H1 (cell line): ENCODE data around the gene LINC01488. TPM values are rescaled to one million over a fixed set of nuclear protein-coding genes. Genes with fewer than 3 reads are reported as not detected.

Experiments used
- CTCF ChIA-PET: fragments of 300-600 bp; sonication (Branson Sonifier 250); formaldehyde crosslinking; loops from one replicate; lab custom pipeline; 2021; ENCODE audit not compliant: partially characterized antibody; lab: Charles Lee
- POLR2A ChIA-PET: fragments of 300-600 bp; sonication (Branson Sonifier 250); formaldehyde crosslinking; loops from one replicate; lab custom pipeline; 2021; ENCODE audit warnings: inconsistent platforms; ENCODE audit not compliant: partially characterized antibody; lab: Charles Lee
- DNase-seq, 2 experiments: peaks; one replicate each; pipeline versions ENCODE4 v3.0.0 to v3.0.0-alpha.2; 2010 to 2022; ENCODE audit warnings: low spot score in 2 of 2, low read depth in 1 of 2, mixed read lengths in 1 of 2
- FAIRE-seq: peaks from 2 replicates; lab custom pipeline; 2011; peaks lifted over from hg19 to GRCh38; lab: Jason Lieb, UNC
- H2AFZ ChIP-seq: 2 replicates; pipeline ENCODE4 v1.8.1; 2012; ENCODE audit warnings: low read length, inconsistent platforms
- H2AK5ac ChIP-seq: 2 replicates; pipeline ENCODE4 v1.6.1; 2013; ENCODE audit warnings: low read depth, low read length
- H2BK120ac ChIP-seq: replicated peaks from 2 replicates; pipeline ENCODE3; 2013; ENCODE audit warnings: low read depth, low read length, inconsistent platforms
- H2BK12ac ChIP-seq: 2 replicates; pipeline ENCODE4 v1.6.1; 2013; ENCODE audit warnings: low read depth, low read length
- H2BK15ac ChIP-seq: 2 replicates; pipeline ENCODE4 v1.6.1; 2013; ENCODE audit warnings: low read length
- H2BK20ac ChIP-seq: 2 replicates; pipeline ENCODE4 v1.6.1; 2013; ENCODE audit warnings: low read length
- H2BK5ac ChIP-seq: 2 replicates; pipeline ENCODE4 v1.6.1; 2013; ENCODE audit warnings: low read depth, low read length
- H3K14ac ChIP-seq: 2 replicates; pipeline ENCODE4 v1.6.1; 2013; ENCODE audit warnings: inconsistent platforms; ENCODE audit not compliant: insufficient read length
- H3K18ac ChIP-seq: 2 replicates; pipeline ENCODE4 v1.6.1; 2013; ENCODE audit warnings: low read length; ENCODE audit errors: extremely low read depth
- H3K23ac ChIP-seq: 2 replicates; pipeline ENCODE4 v1.6.1; 2013; ENCODE audit warnings: inconsistent platforms; ENCODE audit not compliant: insufficient read length
- H3K23me2 ChIP-seq: 2 replicates; pipeline ENCODE4 v1.6.1; 2013; ENCODE audit warnings: low read depth, low read length
- H3K27ac ChIP-seq: 2 replicates; pipeline ENCODE4 v1.6.1; 2011; ENCODE audit warnings: low read depth, low read length, inconsistent platforms
- H3K27me3 ChIP-seq, 4 experiments: replicated peaks in 1 of 4; 1 replicate in 1 of 4; 2 replicates in 3 of 4; pipeline versions ENCODE4 v1.6.1 to v1.8.1; 2011 to 2013; ENCODE audit warnings: low read length in 3 of 4, mild to moderate bottlenecking in 3 of 4, inconsistent platforms in 2 of 4, mixed read lengths in 2 of 4, moderate library complexity in 1 of 4; ENCODE audit not compliant: control insufficient read depth in 3 of 4, insufficient read depth in 3 of 4; ENCODE audit errors: extremely low read depth in 1 of 4
- H3K36me3 ChIP-seq, 4 experiments: 2 replicates each; pipeline versions ENCODE4 v1.6.1 to v1.8.1; 2011 to 2013; ENCODE audit warnings: mild to moderate bottlenecking in 4 of 4, low read length in 3 of 4, moderate library complexity in 2 of 4, control low read depth in 1 of 4, inconsistent platforms in 1 of 4; ENCODE audit not compliant: insufficient read depth in 4 of 4, control insufficient read depth in 2 of 4
- H3K4ac ChIP-seq: replicated peaks from 2 replicates; pipeline ENCODE3; 2013; ENCODE audit warnings: low read length, low read depth, mixed read lengths, inconsistent platforms; ENCODE audit not compliant: insufficient read length
- H3K4me1 ChIP-seq, 4 experiments: replicated peaks in 1 of 4; 1 replicate in 1 of 4; 2 replicates in 3 of 4; pipeline versions ENCODE4 v1.6.1 to v1.8.1; 2011 to 2013; ENCODE audit warnings: low read length in 3 of 4, inconsistent platforms in 2 of 4, mixed read lengths in 1 of 4; ENCODE audit not compliant: insufficient read depth in 4 of 4, control insufficient read depth in 3 of 4
- H3K4me2 ChIP-seq, 2 experiments: 2 replicates each; pipeline versions ENCODE4 v1.6.1 to v1.8.1; 2011 to 2013; ENCODE audit warnings: low read depth in 2 of 2, low read length in 2 of 2, control low read depth in 1 of 2, inconsistent platforms in 1 of 2, mild to moderate bottlenecking in 1 of 2; ENCODE audit not compliant: insufficient read depth in 1 of 2
- H3K4me3 ChIP-seq, 4 experiments: fragments of 200-600, 300-600 bp in 1 of 4; sonication (generic), shearing (Covaris generic), sonication (Bioruptor Twin) in 1 of 4; 2 replicates each; pipeline versions ENCODE4 v1.5.1 to v1.8.1; 2011 to 2016; ENCODE audit warnings: low read length in 4 of 4, low read depth in 3 of 4, control low read depth in 2 of 4, inconsistent platforms in 2 of 4, mild to moderate bottlenecking in 2 of 4, mixed read lengths in 1 of 4, moderate library complexity in 1 of 4; ENCODE audit not compliant: insufficient read depth in 2 of 4; ENCODE audit errors: extremely low read depth in 1 of 4
- H3K56ac ChIP-seq: replicated peaks from 2 replicates; pipeline ENCODE3; 2013; ENCODE audit warnings: low read depth, mild to moderate bottlenecking, mixed read lengths, low read length, inconsistent platforms; ENCODE audit not compliant: insufficient read length
- H3K79me1 ChIP-seq: 2 replicates; pipeline ENCODE4 v1.6.1; 2013; ENCODE audit warnings: low read depth, low read length, control low read depth
- H3K79me2 ChIP-seq, 2 experiments: 2 replicates each; pipeline versions ENCODE4 v1.6.1 to v1.8.1; 2012 to 2013; ENCODE audit warnings: low read length in 2 of 2, mild to moderate bottlenecking in 2 of 2, inconsistent platforms in 1 of 2; ENCODE audit not compliant: insufficient read depth in 2 of 2, control insufficient read depth in 1 of 2
- H3K9ac ChIP-seq, 4 experiments: replicated peaks in 1 of 4; 1 replicate in 1 of 4; 2 replicates in 3 of 4; pipeline versions ENCODE4 v1.6.1 to v1.8.1; 2011 to 2013; ENCODE audit warnings: low read depth in 3 of 4, low read length in 3 of 4, control low read depth in 2 of 4, mild to moderate bottlenecking in 2 of 4, moderate library complexity in 2 of 4, inconsistent platforms in 1 of 4; ENCODE audit errors: extremely low read depth in 1 of 4
- H3K9me3 ChIP-seq, 2 experiments: 2 replicates each; pipeline versions ENCODE4 v1.6.1 to v1.8.1; 2012 to 2013; ENCODE audit warnings: mild to moderate bottlenecking in 2 of 2, moderate library complexity in 2 of 2, control low read depth in 1 of 2, inconsistent platforms in 1 of 2, low read depth in 1 of 2, low read length in 1 of 2, mixed read lengths in 1 of 2; ENCODE audit not compliant: insufficient read depth in 2 of 2
- H4K20me1 ChIP-seq, 2 experiments: replicated peaks in 1 of 2; 2 replicates each; pipeline versions ENCODE3 to v1.8.1; 2011 to 2013; ENCODE audit warnings: inconsistent platforms in 2 of 2, low read length in 2 of 2, mild to moderate bottlenecking in 1 of 2; ENCODE audit not compliant: insufficient read depth in 2 of 2, control insufficient read depth in 1 of 2
- H4K5ac ChIP-seq: 2 replicates; pipeline ENCODE4 v1.6.1; 2013; ENCODE audit warnings: low read length, low read depth, mixed read lengths, inconsistent platforms; ENCODE audit not compliant: insufficient read length
- H4K8ac ChIP-seq: 2 replicates; pipeline ENCODE4 v1.8.0; 2013; ENCODE audit warnings: mild to moderate bottlenecking, moderate library complexity, low read length, inconsistent platforms; ENCODE audit not compliant: insufficient read depth; ENCODE audit errors: extremely low read depth
- H4K91ac ChIP-seq: replicated peaks from 2 replicates; pipeline ENCODE3; 2013; ENCODE audit warnings: low read length, mixed read lengths, inconsistent platforms; ENCODE audit not compliant: insufficient read length
- SIN3A ChIP-seq, 2 experiments: IDR thresholded peaks in 1 of 2; conservative IDR thresholded peaks in 1 of 2; 2 replicates each; pipeline ENCODE4 v1.6.1; 2011 to 2012; ENCODE audit warnings: low read length in 2 of 2, improper control_type of control experiment in 1 of 2, low read depth in 1 of 2, mild to moderate bottlenecking in 1 of 2
- WGBS, 2 experiments: shearing (Covaris generic) in 1 of 2; methylation state at CpG; one replicate each; pipeline versions ENCODE4 v1.1.6 to v1.1.7; 2013 to 2015; ENCODE audit warnings: low lambda C conversion rate in 2 of 2, mixed read lengths in 2 of 2, inconsistent platforms in 1 of 2, low coverage in 1 of 2, missing lambda C conversion rate in 1 of 2; ENCODE audit not compliant: insufficient replicate concordance in 2 of 2, insufficient coverage in 1 of 2, insufficient read length in 1 of 2; ENCODE audit errors: extremely low coverage in 1 of 2, missing lambda C conversion rate in 1 of 2; 5-methylcytosine and 5-hydroxymethylcytosine counted together
- polyA plus RNA-seq, 7 experiments: library from polyadenylated mRNA; depleted of rRNA in 3 of 7; stranded (reverse) in 5 of 7; unstranded in 2 of 7; fragments of >200 nt in 5 of 7; fragments of 200-250 nt in 2 of 7; gene quantifications; 1 replicate in 5 of 7; 2 replicates in 1 of 7; 4 replicates in 1 of 7; pipeline versions ENCODE4 v1.2.1 to v1.2.3, GENCODE V29; 2011 to 2013; ENCODE audit warnings: missing spikeins in 2 of 7, mixed read lengths in 2 of 7
- total RNA-seq: library from RNA; stranded (reverse); fragmentation: NEBNext Ultra II Directional; extraction: Animal tissue kit (Norgen Biotek cat#: 25700); gene quantifications from 2 replicates; pipeline ENCODE4 v1.2.1, GENCODE V29; 2021

LINC01488 gene
- total and polyA plus RNA-seq, 2 of the 8 experiments (the other 6 are each of a cell fraction or from before 2014, with no cell fraction given), result not detected

DNA sequence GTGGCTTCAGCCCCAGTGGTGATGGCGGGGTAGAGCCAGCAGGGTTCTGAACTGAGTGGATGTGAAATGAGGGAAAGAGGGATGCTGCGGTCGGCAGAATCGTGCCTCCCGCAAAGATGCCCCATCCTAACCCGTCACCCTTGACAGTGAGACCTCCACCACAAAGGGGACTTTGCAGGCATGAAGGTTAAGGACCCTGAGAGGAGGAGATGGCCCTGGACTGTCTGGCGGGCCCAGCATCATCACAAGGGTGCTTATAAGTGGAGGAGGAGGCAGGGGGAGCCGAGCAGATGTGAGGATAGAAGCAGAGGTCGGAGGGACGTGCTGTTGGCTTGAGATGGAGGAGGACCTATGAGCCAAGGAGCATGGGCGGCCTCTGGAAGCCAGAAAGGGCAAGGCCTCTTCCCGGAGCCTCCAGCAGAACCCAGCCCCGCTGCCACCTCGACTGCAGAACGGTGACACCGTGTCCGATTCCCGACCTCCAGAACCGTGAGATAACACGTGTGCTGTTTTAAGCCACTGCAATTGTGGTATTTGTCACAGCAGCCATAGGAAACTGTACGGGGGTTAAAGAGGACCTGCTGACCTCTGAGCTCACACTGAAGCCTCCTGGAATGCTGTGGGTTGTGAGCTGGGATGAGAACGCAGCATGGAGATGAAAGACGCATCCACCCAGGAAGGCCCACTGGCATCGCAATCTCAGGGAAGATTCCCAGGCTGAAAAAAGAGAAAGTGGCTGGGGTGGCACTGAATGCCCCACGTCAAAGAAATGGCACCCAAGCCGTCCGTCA lies 10.9 kb downstream of the LINC01488 start:
- Histone ChIP-seq H2AFZ (no peak overlapping the region), H2BK12ac (no peak overlapping the region), H3K23ac (no peak overlapping the region), H3K4me3 (no peak overlapping the region), H2AK5ac (peak overlapping the region; percentile 27; the same call in 1 of the 2 replicates), H3K4me1 (peaks cover 0 to 3% (median under 1%) of the 10 kb centered on the region in 4 experiments; a peak in 1 of 7 replicates), H3K14ac (no peak overlapping the region), H3K36me3 (no peaks in the 10 kb centered on the region), H2BK5ac (no peak overlapping the region), H3K79me2 (no peaks in the 10 kb centered on the region), H3K18ac (no peak overlapping the region), H4K20me1 (no peaks in the 10 kb centered on the region), H2BK15ac (0 out of 2 replicates have a peak overlapping the region, but pooled peaks have one; percentile 72), H4K5ac (no peak overlapping the region), H2BK120ac (no peak overlapping the region), H3K27ac (no peak overlapping the region), H3K4ac (no peak overlapping the region), H4K91ac (no peak overlapping the region), H3K23me2 (no peaks in the 10 kb centered on the region), H3K9ac (no peak overlapping the region), H2BK20ac (0 out of 2 replicates have a peak overlapping the region, but pooled peaks have one; percentile 27), H3K9me3 (no peaks in the 10 kb centered on the region), H3K79me1 (no peaks in the 10 kb centered on the region), H3K27me3 (no peaks in the 10 kb centered on the region; a peak in 1 of 7 replicates), H3K56ac (no peak overlapping the region), H4K8ac (peak overlapping the region; percentile 35; the same call in 1 of the 2 replicates), H3K4me2 (no peak overlapping the region)
- no peak for TF ChIP-seq SIN3A (conservative IDR thresholded peaks at IDR 0.05 in 1 of 2, IDR thresholded peaks at IDR 0.05 in 1 of 2; ENCODE audit: low read depth in 1 of 2, low read length in 2 of 2)
- no peak for FAIRE-seq
- DNase-seq, result no peak
- 89% methylated on average over 27 of the region's 27 CpGs; no CpG with 5 or more reads in 1 of the 2 experiments for WGBS, 2 experiments
- CTCF ChIA-PET, result interaction anchor here (1.1 kb wide), 1 partner anchor 48 kb away, joined by 3 read pairs; no protein-coding TSS in a partner anchor
- POLR2A ChIA-PET, result interaction anchor here (1.4 kb wide), 1 partner anchor 147 kb away, joined by 3 read pairs; no protein-coding TSS in a partner anchor
